NCI-H2107 (cell line): Measurements from ENCODE around the gene BRAP.
"Not testable (repeated sequence)": the region's sequence is repeated elsewhere in the genome, so short reads cannot be mapped to it uniquely, and the experiment has no call there.

Experiments used
- DNase-seq: peaks from one replicate; lab custom pipeline; 2025; lab: John Stamatoyannopoulos, UW

Gene BRAP

DNA sequence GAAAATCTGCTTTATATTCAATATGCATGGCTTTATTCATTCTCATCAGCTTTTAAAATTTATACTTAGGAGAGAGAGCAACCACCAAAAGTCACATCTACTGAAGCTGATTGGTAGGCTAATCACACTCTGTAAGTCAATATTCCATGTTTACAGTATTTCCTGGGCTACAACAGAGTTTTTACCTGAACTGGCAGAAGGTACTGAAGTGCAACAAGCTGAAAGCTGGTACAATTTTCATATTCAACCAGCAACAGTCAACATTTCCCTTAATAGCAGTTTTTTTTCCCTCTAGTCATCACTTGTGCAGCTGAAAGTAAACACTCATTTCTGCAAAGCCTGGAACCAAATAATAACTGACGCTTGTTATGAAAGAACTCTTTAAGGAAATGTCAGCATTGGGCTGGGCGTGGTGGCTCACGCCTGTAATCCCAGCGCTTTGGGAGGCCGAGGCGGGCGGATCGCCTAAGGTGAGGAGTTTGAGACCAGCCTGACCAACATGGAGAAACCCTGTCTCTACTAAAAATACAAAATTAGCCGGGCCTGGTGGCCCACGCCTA is 12.9 kb downstream of the BRAP start:
- DNase-seq = no peak

DNA sequence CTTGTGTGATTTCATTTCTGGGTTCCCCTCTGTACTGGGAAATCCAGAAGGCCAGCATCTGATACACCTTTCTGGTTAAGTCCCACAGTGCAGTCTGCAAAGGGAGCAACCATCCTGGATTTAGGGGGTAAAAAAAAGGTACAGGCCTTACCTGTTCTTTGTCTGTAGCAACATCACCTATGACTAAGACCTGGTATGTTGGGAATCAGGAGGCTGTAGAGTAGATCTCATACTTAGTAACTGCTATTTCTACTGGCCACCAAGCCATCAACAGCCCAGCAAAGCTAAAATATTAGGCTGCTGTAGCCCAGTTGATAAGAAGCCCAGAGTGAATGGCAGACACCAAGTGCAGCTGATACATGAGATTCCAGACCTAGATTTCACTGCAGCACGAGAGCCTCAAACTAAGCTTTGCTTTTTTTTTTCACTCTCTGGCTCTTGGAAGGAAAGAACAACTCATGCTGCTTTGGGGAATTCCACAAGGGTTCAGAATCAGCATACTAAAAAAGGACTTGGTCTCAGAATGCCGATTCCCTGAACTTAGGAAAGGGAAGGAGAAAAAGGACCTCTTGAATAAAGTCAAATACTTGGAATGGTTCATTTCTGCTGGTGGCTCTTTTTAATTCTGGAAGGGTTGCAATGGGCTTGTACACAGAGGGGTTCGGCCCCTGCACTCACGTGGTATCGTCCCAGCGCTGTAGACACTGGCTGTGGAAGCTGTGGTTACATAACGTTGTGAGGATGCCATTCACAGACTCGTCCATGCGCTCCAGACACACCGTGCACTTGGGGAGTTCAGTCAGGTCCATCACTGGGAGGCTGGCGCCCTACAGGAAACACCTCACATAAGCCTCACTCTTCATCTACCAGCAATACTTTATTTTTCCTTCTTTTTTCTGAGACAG is 20.5 kb downstream of the BRAP start:
- DNase-seq = no peak

DNA sequence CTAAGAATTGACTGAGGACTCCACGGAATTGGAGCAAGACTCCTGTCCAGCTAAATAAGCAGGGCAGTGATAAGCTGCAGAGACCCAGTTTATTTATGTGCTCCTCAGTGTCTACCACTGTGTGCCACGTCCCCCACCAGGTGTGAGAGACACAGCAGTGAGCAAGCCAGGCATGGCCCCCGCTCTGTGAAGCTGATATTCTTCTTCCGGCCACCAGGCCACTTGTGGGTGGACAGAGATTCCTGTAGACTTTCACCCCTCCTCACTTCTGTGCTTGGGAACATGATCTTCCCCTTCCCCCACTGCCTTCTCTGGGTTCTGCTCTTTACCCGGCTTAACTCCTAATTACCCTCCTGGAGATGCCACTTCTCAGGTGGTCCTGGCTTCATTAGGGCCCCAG is 21.3 kb downstream of the BRAP start:
- DNase-seq = no peak

DNA sequence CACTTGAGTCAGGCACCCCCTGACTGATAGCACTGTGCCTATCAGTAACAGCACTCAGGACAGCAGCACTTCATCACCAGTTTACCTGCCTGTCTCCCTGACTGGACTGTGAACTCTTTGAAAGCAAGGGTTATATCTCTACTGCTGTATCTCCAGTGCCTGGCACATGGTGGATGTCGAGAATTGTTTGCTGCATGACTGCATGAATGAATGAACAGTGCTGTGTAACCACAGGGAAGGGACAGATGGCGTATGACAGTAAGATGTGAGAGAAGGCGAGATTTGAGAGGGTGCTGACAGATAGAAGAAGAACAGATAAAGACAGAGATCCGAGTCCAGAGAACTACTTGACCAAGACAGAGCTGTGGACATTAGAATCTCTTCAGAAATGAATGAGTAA is 29.7 kb downstream of the BRAP start:
- DNase-seq = no peak

DNA sequence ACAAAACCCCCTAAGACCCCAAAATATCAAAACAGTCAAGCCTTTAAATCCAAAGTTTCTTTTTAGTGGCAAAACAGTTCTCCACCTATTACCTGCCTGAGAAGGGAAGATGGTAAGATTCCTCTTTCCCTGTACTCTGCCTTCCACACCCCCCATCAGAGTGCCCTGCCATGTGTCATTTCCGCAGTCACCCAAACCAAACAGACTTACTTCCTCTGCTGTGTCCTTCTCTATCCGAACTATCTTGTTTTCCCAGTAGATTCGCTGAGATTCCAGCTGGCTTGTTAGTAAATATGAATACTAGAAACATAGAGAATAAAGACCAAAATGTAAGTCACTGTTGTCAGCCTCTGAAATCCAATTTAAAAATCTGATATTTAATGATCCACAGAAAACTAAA is 30.4 kb downstream of the BRAP start:
- DNase-seq = no peak

DNA sequence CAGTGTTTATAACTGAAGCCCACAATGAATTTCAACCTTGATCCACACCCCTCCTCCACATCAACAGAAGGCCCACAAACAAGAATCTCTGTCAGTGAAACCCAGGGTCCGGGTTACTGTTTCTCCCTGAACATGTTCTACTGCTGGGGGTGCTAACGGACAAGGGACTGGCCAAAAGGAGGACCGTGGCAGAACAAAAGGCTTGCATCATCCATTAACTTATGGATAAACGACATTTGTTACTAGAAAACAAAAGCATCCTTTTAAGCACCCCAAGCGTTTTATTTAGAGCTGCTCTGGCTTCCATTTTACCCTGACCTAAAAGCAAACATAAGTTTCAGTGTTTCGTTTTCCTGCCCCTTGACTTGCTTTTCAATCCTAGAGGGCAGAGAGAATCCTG is 32.2 kb downstream of the BRAP start:
- DNase-seq = no peak

DNA sequence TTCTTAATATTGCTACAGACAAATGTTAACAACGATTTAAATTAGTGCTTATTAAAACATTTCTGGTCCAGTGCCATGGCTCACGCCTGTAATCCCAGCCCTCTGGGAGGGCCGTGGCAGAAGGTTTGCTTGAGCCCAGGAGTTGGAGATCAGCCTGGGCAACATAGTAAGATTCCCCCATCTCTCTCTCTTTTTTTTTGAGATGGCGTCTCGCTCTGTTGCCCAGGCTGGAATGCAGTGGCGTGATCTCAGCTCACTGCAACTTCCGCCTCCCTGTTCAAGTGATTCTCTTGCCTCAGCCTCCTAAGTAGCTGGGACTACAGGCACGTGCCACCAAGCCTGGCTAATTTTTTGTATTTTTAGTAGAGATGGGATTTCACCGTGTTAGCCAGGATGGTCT is 33.2 kb downstream of the BRAP start:
- not testable (repeated sequence) for DNase-seq

DNA sequence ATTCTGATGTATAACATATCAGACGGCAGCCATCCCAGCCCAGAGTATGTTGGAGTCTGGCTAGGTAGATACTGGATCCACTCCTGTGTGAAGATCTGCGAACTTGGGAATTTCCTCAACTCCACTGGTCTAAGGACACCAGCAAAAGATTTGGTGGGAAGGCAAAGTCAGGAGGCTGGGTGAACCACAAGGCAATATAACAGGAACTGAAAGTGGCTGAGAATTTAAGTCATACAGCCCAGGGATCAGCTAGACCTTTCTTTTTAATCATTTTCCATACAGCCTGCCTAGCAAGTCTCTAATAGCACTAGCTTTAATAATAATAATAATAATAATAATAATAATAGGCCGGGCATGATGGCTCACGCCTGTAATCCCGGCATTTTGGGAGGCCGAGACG is 34.8 kb downstream of the BRAP start:
- no peak for DNase-seq

DNA sequence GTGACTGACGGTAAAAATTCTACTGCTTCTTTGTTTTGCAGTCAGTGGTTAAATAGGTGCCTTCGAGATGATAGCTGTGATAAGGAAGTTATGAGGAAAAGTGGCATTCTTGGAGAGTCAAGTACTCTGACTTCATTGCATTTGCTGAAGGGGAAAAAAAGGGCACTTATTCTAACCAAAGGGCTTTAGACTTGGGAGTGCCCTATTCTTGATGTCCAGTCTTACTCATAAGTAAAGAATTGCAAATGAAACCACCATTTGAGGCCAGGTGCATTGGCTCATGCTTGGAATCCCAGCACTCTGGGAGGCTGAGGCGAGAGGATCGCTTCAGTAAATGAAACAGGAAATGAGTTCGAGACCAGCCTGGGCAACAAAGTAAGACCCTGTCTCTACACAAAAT is 40.3 kb downstream of the BRAP start:
- DNase-seq = no peak

DNA sequence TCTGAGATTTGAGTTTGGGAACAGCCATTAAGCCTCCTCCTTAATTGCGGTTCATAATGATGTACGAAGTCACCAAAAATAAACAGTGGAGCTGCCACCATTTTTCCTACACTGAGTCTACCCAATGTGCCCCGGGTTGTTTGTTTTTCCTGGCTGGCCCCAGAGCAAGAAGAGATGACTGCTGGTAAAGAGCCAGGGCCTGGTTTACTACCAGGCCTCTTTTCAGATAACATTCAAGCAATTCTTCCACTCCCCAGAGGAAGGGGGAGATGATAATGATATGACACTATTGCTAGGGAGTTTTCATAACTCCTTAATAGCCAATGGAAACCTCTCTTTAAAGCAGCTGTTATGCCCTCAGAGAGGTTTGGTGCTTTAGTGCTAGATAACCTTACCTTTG is 42.3 kb downstream of the BRAP start:
- DNase-seq = no peak

DNA sequence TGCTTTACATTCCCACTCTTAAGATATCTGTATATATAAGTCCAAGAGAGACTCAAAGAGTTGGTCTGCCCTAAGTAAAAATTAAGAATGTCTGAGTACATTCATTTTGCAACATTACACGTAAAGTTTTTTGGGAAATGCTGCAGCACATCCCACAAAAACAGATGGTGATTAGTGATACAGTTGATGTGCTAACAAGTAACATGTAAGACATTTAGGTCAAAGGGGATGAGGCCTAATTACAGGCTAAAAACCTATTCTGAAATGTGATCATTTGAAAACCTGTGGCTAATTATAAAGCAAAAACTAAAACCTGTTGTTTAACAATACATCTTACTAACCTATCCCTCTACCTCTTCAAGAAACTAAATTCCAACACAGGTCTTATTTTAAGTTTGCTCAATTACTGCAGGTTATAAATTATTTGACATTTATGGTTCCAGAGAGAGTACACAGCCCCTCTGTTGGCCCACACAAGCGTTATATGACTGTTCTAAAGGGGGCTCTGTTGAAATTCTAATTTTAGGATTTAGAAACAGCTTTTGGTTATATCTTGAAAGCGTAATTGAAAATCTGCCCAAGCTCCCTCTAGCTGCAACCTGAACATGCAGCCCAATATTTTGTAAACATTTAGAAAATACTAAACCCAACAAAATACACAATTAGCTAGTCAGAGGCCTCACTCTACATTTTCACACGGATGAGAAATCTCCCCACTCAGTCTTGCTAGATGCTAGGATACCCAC is 42.9 kb downstream of the BRAP start:
- DNase-seq = no peak

DNA sequence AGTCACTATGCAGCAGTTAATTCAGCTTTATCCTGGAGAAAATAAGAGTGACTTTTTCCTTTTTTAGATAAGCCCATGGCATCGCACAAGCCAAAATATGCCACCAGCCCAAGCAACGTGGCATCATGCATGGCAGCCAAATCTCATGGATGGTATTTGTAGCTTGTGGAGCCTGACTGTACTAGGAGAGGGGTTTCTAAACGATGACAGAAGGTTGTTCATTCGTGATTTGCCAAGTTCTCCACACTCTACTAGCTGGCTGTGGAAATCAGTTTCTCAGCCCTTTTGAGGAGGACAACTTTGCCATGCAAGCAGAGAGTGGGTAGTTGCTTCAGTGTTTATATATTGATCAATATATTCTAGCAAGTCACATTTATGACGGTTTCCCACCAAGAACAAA is 45.2 kb downstream of the BRAP start:
- DNase-seq = no peak

DNA sequence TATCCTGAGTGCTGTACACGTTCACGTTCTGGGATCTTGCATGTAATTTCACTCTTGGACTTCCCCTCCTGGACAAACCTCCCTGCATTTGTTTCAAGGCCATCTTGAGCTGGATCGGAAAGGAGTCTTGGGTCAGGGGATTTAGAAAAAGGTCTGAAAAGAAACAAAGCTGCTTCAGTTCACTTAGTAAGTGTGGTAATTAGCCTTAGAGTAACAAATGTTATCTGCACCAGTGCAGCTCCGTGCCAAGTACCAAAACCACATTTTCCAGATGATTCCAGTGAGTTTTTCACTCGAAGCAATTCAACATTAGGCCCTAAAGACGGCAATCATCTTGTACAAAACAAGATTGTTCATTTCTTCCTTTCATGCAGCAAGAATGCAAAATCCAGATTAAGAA is 47.2 kb downstream of the BRAP start:
- no peak for DNase-seq

DNA sequence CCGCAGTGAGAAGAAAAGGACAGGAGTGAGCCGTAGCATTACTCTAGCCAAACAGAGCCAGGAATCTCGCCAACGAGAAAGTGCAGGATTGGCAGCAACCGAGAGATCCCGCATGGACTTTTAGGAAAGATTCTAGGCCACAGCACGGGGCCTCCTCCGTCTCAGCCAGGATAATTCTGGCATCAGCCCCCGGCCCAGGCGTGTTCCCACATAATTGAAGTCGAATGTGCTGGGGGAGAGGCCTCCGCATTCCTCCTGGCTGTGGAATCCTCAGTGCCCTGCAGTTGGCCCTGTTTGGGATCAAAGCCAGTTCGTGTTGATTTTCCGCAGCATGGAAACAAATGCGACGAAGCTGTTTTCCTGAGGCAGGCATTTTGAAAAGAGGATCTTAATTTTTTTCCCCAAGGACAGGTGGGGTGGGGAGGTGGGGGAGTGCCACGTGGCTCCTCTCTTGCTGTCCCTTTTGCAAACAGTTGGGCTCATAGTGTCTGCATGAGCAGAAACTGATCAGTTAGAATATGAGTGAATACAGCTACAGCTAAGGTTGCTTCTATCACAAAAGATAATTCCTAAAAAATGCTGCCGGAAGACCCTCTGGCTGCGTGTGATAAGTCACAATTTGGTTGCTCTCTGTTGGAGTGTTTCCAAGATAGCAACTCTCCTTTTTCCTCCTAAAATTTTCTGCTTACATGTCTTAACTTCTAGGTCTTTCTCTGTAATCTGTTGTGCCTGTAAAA is 49.4 kb downstream of the BRAP start:
- no peak for DNase-seq

DNA sequence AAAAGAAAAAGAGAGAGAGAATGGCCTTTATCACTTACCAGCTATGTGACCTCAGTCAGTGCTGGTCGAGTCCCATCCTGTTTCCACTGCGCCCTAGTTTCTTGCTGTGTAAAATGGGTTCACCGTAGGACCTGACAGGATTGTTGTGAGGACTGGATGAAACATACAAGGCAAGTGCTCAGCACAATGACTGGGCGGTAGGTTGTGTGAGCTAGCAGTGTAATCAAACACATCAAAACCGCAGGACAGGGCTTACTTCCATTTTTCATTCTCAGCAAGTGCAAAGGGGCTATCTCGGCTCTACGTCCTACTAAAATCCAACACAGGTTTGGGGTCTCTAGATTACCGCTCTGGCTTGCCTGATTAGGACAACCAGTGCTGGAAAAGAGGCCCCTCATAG is 50.2 kb downstream of the BRAP start:
- DNase-seq = no peak

DNA sequence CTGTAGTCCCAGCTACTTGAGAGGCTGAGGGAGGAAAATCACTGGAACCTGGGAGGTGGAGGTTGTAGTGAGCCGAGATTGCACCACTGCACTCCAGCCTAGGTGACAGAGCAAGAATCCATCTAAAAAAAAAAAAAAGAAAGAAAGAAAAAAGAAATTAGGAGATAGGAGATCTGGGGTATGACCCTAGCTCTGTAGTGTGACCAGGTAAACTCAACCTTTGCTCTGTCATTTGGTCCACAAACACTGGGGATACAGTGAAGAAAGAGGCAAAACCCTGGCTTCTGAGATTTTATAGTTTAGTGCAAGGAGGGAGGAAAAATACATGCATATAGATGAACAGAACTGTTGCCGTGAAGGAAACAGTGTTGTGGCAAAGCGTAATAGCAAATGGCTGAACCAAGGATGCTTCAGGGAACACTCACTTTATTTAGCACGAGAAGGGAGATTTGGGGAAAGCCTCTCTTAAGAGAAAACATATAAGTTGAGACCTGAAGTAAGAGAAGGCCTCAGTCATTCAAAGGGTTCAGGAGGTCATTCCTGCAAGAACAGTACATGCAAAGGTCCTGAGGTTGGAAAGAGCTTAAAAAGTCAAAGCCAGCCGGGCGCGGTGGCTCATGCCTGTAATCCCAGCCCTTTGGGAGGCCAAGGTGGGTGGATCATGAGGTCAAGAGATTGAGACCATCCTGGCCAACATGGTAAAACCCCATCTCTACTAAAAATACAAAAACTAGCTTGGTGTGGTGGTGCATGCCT is 57.1 kb downstream of the BRAP start:
- DNase-seq = no peak

DNA sequence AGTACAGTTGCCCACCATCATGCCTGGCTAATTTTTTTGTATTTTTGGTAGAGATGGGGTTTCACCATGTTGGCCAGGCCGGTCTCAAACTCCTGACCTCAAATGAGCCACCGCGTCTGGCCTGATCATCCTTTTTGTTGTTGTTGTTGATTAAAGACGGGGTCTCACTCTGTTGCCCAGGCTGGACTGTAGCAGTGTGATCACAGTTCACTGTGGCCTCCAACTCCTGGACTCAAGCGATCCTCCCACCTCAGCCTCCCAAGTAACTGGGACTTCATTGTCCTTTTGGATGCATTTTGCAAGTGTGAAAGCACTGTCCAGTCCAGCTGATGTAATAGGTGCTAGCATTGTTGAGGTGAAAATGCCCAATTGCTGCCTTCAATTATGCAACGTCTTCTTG is 59.5 kb downstream of the BRAP start:
- DNase-seq = no peak

DNA sequence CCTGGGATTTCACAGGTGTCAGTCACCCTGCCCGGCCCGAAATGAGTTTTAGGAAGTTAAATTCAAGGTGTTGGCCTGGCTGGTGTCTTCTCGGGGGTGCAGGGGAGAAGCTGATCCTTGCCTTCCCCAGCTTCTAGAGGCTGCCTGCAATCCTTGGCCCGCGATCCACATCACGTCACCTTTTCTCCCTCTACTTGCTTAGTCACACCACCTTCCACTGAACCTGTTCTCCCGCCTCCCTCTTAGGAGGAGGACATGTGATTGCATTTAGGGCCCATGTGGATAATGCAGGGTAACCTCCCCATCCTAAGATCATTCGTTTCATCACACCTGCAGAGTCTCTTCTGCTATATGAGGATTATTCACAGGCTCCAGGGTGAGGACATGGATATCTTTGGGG is 61.2 kb downstream of the BRAP start:
- DNase-seq = no peak

DNA sequence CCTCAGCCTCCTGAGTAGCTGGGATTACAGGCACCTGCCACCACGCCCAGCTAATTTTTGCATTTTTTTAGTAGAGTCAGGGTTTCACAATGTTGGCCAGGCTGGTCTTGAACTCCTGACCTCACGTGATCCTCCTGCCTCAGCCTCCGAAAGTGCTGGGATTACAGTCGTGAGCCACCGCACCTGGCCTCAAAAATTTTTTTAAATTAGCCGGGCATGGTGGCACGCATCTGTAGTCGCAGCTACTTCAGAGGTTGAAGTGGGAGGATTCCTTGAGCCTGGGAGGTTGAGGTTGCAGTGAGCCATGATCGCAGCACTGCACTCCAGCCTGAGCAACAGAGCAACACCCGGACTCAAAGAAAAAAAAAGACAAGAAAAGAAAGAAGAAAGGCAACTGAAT is 67.9 kb downstream of the BRAP start:
- not testable (repeated sequence) for DNase-seq

DNA sequence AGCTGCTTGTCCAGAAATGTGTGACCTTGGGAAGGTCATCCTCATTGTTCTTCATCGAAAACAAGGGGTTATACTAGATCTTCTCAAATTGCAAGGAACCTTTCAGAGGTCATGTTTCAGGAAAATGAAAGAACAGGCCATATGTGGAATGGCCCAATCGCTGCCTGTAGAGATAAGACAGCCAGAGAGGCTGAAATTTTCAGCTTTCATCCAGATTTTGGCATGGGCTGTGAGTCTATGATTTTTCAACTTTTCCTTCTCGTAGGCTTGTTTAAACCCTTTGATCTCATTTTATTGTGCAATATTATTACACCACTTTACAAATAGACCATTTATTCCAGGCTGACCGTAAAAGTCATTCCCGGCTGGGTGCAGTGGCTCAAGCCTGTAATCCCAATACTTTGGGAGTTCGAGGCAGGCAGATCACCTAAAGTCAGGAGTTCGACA is 69.6 kb downstream of the BRAP start:
- DNase-seq = no peak

DNA sequence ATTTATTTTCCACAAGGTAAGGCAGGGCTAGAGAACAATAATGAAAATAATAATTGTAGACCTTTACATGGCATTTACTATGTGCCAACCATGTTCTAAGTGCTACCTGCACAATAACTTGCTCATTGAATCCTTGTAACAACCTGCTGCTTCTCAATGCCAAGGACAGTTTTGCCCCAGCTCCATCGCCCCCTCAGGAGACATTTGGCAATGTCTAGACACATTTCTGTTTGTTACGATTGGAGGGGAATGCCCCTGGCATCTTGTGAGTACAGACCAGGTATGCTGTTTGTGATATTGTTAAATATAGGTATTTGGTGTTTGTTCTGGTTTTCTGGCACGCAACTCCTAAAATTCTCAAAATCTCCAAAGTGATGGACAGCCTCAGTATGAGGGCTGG is 78.5 kb downstream of the BRAP start:
- no peak for DNase-seq

DNA sequence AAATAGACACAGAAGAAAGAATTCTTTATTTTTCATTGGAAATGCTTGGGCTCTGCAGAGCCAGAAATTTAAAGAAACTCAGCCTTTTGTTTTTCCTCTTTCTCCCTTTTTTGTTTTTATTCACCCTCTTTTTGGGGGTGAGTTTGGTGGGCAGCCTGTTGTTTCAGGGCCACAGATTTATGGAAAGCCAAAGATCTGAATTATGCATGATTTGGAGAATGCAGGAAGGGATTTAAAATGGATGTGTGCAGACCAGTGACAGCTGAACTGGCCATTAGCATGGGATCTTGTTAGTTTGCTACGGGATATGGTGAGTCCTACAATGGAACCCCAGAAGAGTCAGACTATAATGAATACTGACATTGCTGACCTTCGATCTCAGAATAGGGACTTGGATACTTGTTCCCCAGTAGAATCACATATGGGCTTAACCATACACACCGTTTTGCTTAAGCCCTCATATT is 79.0 kb downstream of the BRAP start:
- DNase-seq = no peak
